Body of pancreas (tissue), 4 donors: ENCODE data around the gene SERPINA12. TPM values are rescaled to one million over a fixed set of nuclear protein-coding genes. Genes with fewer than 3 reads are reported as not detected.

ENCODE experiments used
- ATAC-seq: fragments of 150-250 bp; one replicate; pipeline ENCODE4 v1.9.1; 2016
- DNase-seq, 4 donors: peaks; one replicate each; pipeline ENCODE4 v3.0.0-alpha.2; 2019
- H3K27ac ChIP-seq, 4 donors: fragments of 200-600 bp; sonication (generic); 1 replicate in 3 of 4; 2 replicates in 1 of 4; pipeline versions ENCODE4 v1.5.1 to v1.6.1; 2016 to 2019; ENCODE audit warnings: mild to moderate bottlenecking in 1 of 4, mixed read lengths in 1 of 4, moderate library complexity in 1 of 4
- H3K27me3 ChIP-seq, 2 donors: fragments of 200-600 bp; sonication (generic); one replicate each; pipeline ENCODE4 v1.6.0; 2016; ENCODE audit warnings: mild to moderate bottlenecking in 1 of 2
- H3K36me3 ChIP-seq, 2 donors: fragments of 200-600 bp; sonication (generic); replicated peaks in 1 of 2; 2 replicates each; pipeline ENCODE4 v1.5.1; 2016; ENCODE audit warnings: low read depth in 2 of 2; ENCODE audit not compliant: insufficient read depth in 1 of 2
- H3K4me1 ChIP-seq: fragments of 200-600 bp; sonication (generic); one replicate; pipeline ENCODE4 v1.6.0; 2016
- H3K4me3 ChIP-seq, 2 donors: fragments of 200-600 bp; sonication (generic); 1 replicate in 1 of 2; 2 replicates in 1 of 2; pipeline ENCODE4 v1.5.1; 2016 to 2019
- H3K9me3 ChIP-seq, 3 donors: fragments of 200-600 bp; sonication (generic); 1 replicate in 2 of 3; 2 replicates in 1 of 3; pipeline ENCODE4 v1.5.1; 2016
- POLR2A ChIP-seq, 3 donors: fragments of 450-650 bp; IDR thresholded peaks; one replicate each; pipeline ENCODE4 v1.6.1; 2016; ENCODE audit warnings: antibody characterized with exemption in 3 of 3, mild to moderate bottlenecking in 2 of 3
- WGBS, 2 donors: methylation state at CpG; one replicate each; pipeline ENCODE4 v1.1.5; 2017; 5-methylcytosine and 5-hydroxymethylcytosine counted together
- intact Hi-C: fragments of 100-400 bp; cut with DNase I; formaldehyde crosslinking; loops from one replicate; pipeline ENCODE4 v1.15.1; 2023
- total RNA-seq, 2 donors: library from RNA; depleted of rRNA; stranded (reverse); fragments of >200 nt; gene quantifications; one replicate each; pipeline ENCODE4 v1.1.0, GENCODE V29; 2016
- TF ChIP-seq, protein P1 (sequence below), 7 experiments: fragments of 450-650 bp in 4 of 7; fragments of 200-600 bp in 3 of 7; sonication (generic) in 3 of 7; IDR thresholded peaks; one replicate each; pipeline ENCODE4 v1.5.1; 2016 to 2019; ENCODE audit warnings: antibody characterized with exemption in 7 of 7

The SERPINA12 gene
- total RNA-seq, 2 donors from 2014 or later, result not detected

GRCh38 chr14:94548999-94549985 lies 40.0 kb upstream of the SERPINA12 start:
- intact Hi-C loops, result loop anchor here (5.0 kb wide), 1 partner anchor 112 kb away; no protein-coding TSS in a partner anchor
- peak; percentile 48 to 75 (median 67) for DNase-seq
- Histone ChIP-seq H3K36me3 (no peaks in the 10 kb centered on the region), H3K9me3 (peaks cover 0 to 3% (median 0%) of the 10 kb centered on the region in 3 donors), H3K4me3 (no peak overlapping the region), H3K4me1 (no peaks in the 10 kb centered on the region), H3K27me3 (no peaks in the 10 kb centered on the region), H3K27ac (no peak overlapping the region)
- 23 to 25% methylated on average over 24 of the region's 24 CpGs for WGBS, 2 donors
- no peak for TF ChIP-seq POLR2A (IDR thresholded peaks at IDR 0.05)
- TF ChIP-seq, protein P1, sequence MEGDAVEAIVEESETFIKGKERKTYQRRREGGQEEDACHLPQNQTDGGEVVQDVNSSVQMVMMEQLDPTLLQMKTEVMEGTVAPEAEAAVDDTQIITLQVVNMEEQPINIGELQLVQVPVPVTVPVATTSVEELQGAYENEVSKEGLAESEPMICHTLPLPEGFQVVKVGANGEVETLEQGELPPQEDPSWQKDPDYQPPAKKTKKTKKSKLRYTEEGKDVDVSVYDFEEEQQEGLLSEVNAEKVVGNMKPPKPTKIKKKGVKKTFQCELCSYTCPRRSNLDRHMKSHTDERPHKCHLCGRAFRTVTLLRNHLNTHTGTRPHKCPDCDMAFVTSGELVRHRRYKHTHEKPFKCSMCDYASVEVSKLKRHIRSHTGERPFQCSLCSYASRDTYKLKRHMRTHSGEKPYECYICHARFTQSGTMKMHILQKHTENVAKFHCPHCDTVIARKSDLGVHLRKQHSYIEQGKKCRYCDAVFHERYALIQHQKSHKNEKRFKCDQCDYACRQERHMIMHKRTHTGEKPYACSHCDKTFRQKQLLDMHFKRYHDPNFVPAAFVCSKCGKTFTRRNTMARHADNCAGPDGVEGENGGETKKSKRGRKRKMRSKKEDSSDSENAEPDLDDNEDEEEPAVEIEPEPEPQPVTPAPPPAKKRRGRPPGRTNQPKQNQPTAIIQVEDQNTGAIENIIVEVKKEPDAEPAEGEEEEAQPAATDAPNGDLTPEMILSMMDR (IDR thresholded peaks at IDR 0.05), result peak; percentile 69 to 93 (median 73)
- ATAC-seq, result peak; percentile 85

DNA sequence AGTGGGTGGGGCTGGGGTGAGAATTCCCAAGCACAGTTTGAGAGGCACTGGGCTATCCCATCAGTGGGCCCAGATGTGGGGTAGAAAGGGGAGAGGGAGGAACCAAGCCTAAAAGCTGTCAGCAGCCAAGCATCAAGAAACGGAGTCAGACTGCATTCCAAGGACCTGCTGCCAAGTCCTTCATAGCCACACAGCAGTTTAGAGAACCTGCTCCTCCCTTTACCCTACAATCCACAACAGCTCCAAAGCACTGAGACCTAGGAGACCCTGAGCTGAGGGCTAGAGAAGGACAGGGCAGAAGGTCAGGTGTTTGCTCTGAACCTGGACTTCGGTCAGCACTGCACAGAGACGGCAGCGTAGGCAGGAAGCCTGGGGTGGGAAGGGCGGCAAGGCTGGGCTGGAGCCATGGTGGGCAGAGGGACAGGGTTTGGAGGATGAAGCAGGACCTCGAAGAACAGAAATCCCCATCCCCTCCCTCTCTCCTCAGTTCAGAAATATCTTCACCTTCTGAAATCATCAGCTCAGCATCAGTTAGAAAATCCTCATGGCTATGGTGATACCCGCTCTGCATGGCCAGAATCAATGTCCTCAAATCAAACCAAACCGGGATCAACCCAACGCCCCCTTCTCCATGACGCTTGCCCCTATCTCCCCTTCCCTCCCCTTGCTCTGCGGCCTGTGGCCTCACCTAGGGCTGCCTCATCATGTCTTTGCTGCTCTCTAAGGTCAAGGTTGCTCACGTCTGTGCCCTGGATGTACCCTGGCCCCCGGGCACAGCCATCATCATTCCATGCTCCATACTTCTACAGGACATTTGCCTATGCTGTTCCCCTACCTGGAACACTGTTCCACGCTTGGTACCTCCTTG lies 39.1 kb upstream of the SERPINA12 start:
- ATAC-seq (no peak), DNase-seq (no peak)
- Histone ChIP-seq H3K36me3 (no peaks in the 10 kb centered on the region), H3K27ac (no peak overlapping the region), H3K4me3 (no peak overlapping the region), H3K4me1 (peaks cover 8% of the 10 kb centered on the region), H3K27me3 (no peaks in the 10 kb centered on the region), H3K9me3 (peaks cover 0 to 3% (median 0%) of the 10 kb centered on the region in 3 donors)
- 84 to 88% methylated on average over 14 of the region's 14 CpGs for WGBS, 2 donors
- intact Hi-C loops, result loop anchor here (5.0 kb wide), 1 partner anchor 111 kb away; no protein-coding TSS in a partner anchor
- TF ChIP-seq, protein P1 (IDR thresholded peaks at IDR 0.05), result no peak
- TF ChIP-seq POLR2A (IDR thresholded peaks at IDR 0.05), result no peak

- no peak for ATAC-seq
- peaks cover 0 to 3% (median 0%) of the 10 kb centered on the region in 3 donors for H3K9me3 ChIP-seq
- TF ChIP-seq, protein P1 (IDR thresholded peaks at IDR 0.05), result no peak
- no peak for TF ChIP-seq POLR2A (IDR thresholded peaks at IDR 0.05)
Measured at GRCh38 chr14:94547726-94548125, 38.5 kb upstream of the SERPINA12 start.

DNA sequence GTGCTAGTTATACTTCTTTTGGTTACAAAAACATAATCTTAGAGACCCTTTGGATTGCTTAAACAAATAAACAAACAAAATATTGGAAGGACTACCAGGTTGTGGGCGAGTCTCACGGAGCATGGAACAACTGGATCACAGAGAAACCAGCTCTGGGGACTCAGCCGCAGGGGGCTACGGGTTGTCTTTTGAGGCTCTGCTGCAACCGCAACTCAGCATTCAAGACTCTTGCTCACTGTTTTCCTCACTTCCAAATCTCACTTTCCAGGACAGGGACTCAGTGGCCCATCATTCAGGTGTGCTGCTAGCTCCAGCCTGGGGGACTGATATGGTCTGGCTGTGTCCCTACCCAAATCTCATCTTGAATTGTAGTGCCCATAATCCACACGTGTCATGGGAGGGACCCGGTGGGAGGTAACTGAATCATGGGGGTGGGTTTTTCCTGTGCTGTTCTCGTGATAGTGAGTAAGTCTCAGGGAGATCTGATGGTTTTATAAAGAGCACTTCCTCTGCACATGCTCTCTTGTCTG lies 37.9 kb upstream of the SERPINA12 start:
- ATAC-seq (no peak), DNase-seq (no peak)
- peaks cover 0 to 3% (median 0%) of the 10 kb centered on the region in 3 donors for H3K9me3 ChIP-seq
- H3K27ac ChIP-seq, result no peak overlapping the region
- H3K4me3 ChIP-seq, result no peak overlapping the region
- intact Hi-C loops, result loop anchor here (5.0 kb wide), 1 partner anchor 110 kb away; no protein-coding TSS in a partner anchor
- peaks cover 8% of the 10 kb centered on the region for H3K4me1 ChIP-seq
- WGBS, 2 donors, result 88 to 95% methylated on average over 8 of the region's 8 CpGs
- H3K27me3 ChIP-seq, result no peaks in the 10 kb centered on the region
- H3K36me3 ChIP-seq, result no peaks in the 10 kb centered on the region
- no peak for TF ChIP-seq POLR2A (IDR thresholded peaks at IDR 0.05)
- TF ChIP-seq, protein P1 (IDR thresholded peaks at IDR 0.05), result no peak

More at GRCh38 chr14:94547726-94548125, 38.5 kb upstream of the SERPINA12 start:
- Histone ChIP-seq H3K36me3 (no peaks in the 10 kb centered on the region), H3K4me1 (peaks cover 8% of the 10 kb centered on the region), H3K4me3 (no peak overlapping the region), H3K27me3 (no peaks in the 10 kb centered on the region), H3K27ac (no peak overlapping the region)
- intact Hi-C loops, result loop anchor here (5.0 kb wide), 1 partner anchor 110 kb away; no protein-coding TSS in a partner anchor
- DNase-seq, result no peak
- WGBS, 2 donors, result 57 to 78% methylated on average over 4 of the region's 4 CpGs
